H1 (cell line): Measurements from ENCODE around the gene MGRN1. TPM values are rescaled to one million over a fixed set of nuclear protein-coding genes. Genes with fewer than 3 reads are reported as not detected.

Source experiments
- CTCF ChIA-PET: fragments of 300-600 bp; sonication (Branson Sonifier 250); formaldehyde crosslinking; loops from one replicate; lab custom pipeline; 2021; ENCODE audit not compliant: partially characterized antibody; lab: Charles Lee
- POLR2A ChIA-PET: fragments of 300-600 bp; sonication (Branson Sonifier 250); formaldehyde crosslinking; loops from one replicate; lab custom pipeline; 2021; ENCODE audit warnings: inconsistent platforms; ENCODE audit not compliant: partially characterized antibody; lab: Charles Lee
- DNase-seq, 2 experiments: peaks; one replicate each; pipeline versions ENCODE4 v3.0.0 to v3.0.0-alpha.2; 2010 to 2022; ENCODE audit warnings: low spot score in 2 of 2, low read depth in 1 of 2, mixed read lengths in 1 of 2
- FAIRE-seq: peaks from 2 replicates; lab custom pipeline; 2011; peaks lifted over from hg19 to GRCh38; lab: Jason Lieb, UNC
- H2AFZ ChIP-seq: 2 replicates; pipeline ENCODE4 v1.8.1; 2012; ENCODE audit warnings: low read length, inconsistent platforms
- H2AK5ac ChIP-seq: 2 replicates; pipeline ENCODE4 v1.6.1; 2013; ENCODE audit warnings: low read depth, low read length
- H2BK120ac ChIP-seq: replicated peaks from 2 replicates; pipeline ENCODE3; 2013; ENCODE audit warnings: low read depth, low read length, inconsistent platforms
- H2BK12ac ChIP-seq: 2 replicates; pipeline ENCODE4 v1.6.1; 2013; ENCODE audit warnings: low read depth, low read length
- H2BK15ac ChIP-seq: 2 replicates; pipeline ENCODE4 v1.6.1; 2013; ENCODE audit warnings: low read length
- H2BK20ac ChIP-seq: 2 replicates; pipeline ENCODE4 v1.6.1; 2013; ENCODE audit warnings: low read length
- H2BK5ac ChIP-seq: 2 replicates; pipeline ENCODE4 v1.6.1; 2013; ENCODE audit warnings: low read depth, low read length
- H3K14ac ChIP-seq: 2 replicates; pipeline ENCODE4 v1.6.1; 2013; ENCODE audit warnings: inconsistent platforms; ENCODE audit not compliant: insufficient read length
- H3K18ac ChIP-seq: 2 replicates; pipeline ENCODE4 v1.6.1; 2013; ENCODE audit warnings: low read length; ENCODE audit errors: extremely low read depth
- H3K23ac ChIP-seq: 2 replicates; pipeline ENCODE4 v1.6.1; 2013; ENCODE audit warnings: inconsistent platforms; ENCODE audit not compliant: insufficient read length
- H3K23me2 ChIP-seq: 2 replicates; pipeline ENCODE4 v1.6.1; 2013; ENCODE audit warnings: low read depth, low read length
- H3K27ac ChIP-seq: 2 replicates; pipeline ENCODE4 v1.6.1; 2011; ENCODE audit warnings: low read depth, low read length, inconsistent platforms
- H3K27me3 ChIP-seq, 4 experiments: replicated peaks in 1 of 4; 1 replicate in 1 of 4; 2 replicates in 3 of 4; pipeline versions ENCODE4 v1.6.1 to v1.8.1; 2011 to 2013; ENCODE audit warnings: low read length in 3 of 4, mild to moderate bottlenecking in 3 of 4, inconsistent platforms in 2 of 4, mixed read lengths in 2 of 4, moderate library complexity in 1 of 4; ENCODE audit not compliant: control insufficient read depth in 3 of 4, insufficient read depth in 3 of 4; ENCODE audit errors: extremely low read depth in 1 of 4
- H3K36me3 ChIP-seq, 4 experiments: 2 replicates each; pipeline versions ENCODE4 v1.6.1 to v1.8.1; 2011 to 2013; ENCODE audit warnings: mild to moderate bottlenecking in 4 of 4, low read length in 3 of 4, moderate library complexity in 2 of 4, control low read depth in 1 of 4, inconsistent platforms in 1 of 4; ENCODE audit not compliant: insufficient read depth in 4 of 4, control insufficient read depth in 2 of 4
- H3K4ac ChIP-seq: replicated peaks from 2 replicates; pipeline ENCODE3; 2013; ENCODE audit warnings: low read length, low read depth, mixed read lengths, inconsistent platforms; ENCODE audit not compliant: insufficient read length
- H3K4me1 ChIP-seq, 4 experiments: replicated peaks in 1 of 4; 1 replicate in 1 of 4; 2 replicates in 3 of 4; pipeline versions ENCODE4 v1.6.1 to v1.8.1; 2011 to 2013; ENCODE audit warnings: low read length in 3 of 4, inconsistent platforms in 2 of 4, mixed read lengths in 1 of 4; ENCODE audit not compliant: insufficient read depth in 4 of 4, control insufficient read depth in 3 of 4
- H3K4me2 ChIP-seq, 2 experiments: 2 replicates each; pipeline versions ENCODE4 v1.6.1 to v1.8.1; 2011 to 2013; ENCODE audit warnings: low read depth in 2 of 2, low read length in 2 of 2, control low read depth in 1 of 2, inconsistent platforms in 1 of 2, mild to moderate bottlenecking in 1 of 2; ENCODE audit not compliant: insufficient read depth in 1 of 2
- H3K4me3 ChIP-seq, 4 experiments: fragments of 200-600, 300-600 bp in 1 of 4; sonication (generic), shearing (Covaris generic), sonication (Bioruptor Twin) in 1 of 4; 2 replicates each; pipeline versions ENCODE4 v1.5.1 to v1.8.1; 2011 to 2016; ENCODE audit warnings: low read length in 4 of 4, low read depth in 3 of 4, control low read depth in 2 of 4, inconsistent platforms in 2 of 4, mild to moderate bottlenecking in 2 of 4, mixed read lengths in 1 of 4, moderate library complexity in 1 of 4; ENCODE audit not compliant: insufficient read depth in 2 of 4; ENCODE audit errors: extremely low read depth in 1 of 4
- H3K56ac ChIP-seq: replicated peaks from 2 replicates; pipeline ENCODE3; 2013; ENCODE audit warnings: low read depth, mild to moderate bottlenecking, mixed read lengths, low read length, inconsistent platforms; ENCODE audit not compliant: insufficient read length
- H3K79me1 ChIP-seq: 2 replicates; pipeline ENCODE4 v1.6.1; 2013; ENCODE audit warnings: low read depth, low read length, control low read depth
- H3K79me2 ChIP-seq, 2 experiments: 2 replicates each; pipeline versions ENCODE4 v1.6.1 to v1.8.1; 2012 to 2013; ENCODE audit warnings: low read length in 2 of 2, mild to moderate bottlenecking in 2 of 2, inconsistent platforms in 1 of 2; ENCODE audit not compliant: insufficient read depth in 2 of 2, control insufficient read depth in 1 of 2
- H3K9ac ChIP-seq, 4 experiments: replicated peaks in 1 of 4; 1 replicate in 1 of 4; 2 replicates in 3 of 4; pipeline versions ENCODE4 v1.6.1 to v1.8.1; 2011 to 2013; ENCODE audit warnings: low read depth in 3 of 4, low read length in 3 of 4, control low read depth in 2 of 4, mild to moderate bottlenecking in 2 of 4, moderate library complexity in 2 of 4, inconsistent platforms in 1 of 4; ENCODE audit errors: extremely low read depth in 1 of 4
- H3K9me3 ChIP-seq, 2 experiments: 2 replicates each; pipeline versions ENCODE4 v1.6.1 to v1.8.1; 2012 to 2013; ENCODE audit warnings: mild to moderate bottlenecking in 2 of 2, moderate library complexity in 2 of 2, control low read depth in 1 of 2, inconsistent platforms in 1 of 2, low read depth in 1 of 2, low read length in 1 of 2, mixed read lengths in 1 of 2; ENCODE audit not compliant: insufficient read depth in 2 of 2
- H4K20me1 ChIP-seq, 2 experiments: replicated peaks in 1 of 2; 2 replicates each; pipeline versions ENCODE3 to v1.8.1; 2011 to 2013; ENCODE audit warnings: inconsistent platforms in 2 of 2, low read length in 2 of 2, mild to moderate bottlenecking in 1 of 2; ENCODE audit not compliant: insufficient read depth in 2 of 2, control insufficient read depth in 1 of 2
- H4K5ac ChIP-seq: 2 replicates; pipeline ENCODE4 v1.6.1; 2013; ENCODE audit warnings: low read length, low read depth, mixed read lengths, inconsistent platforms; ENCODE audit not compliant: insufficient read length
- H4K8ac ChIP-seq: 2 replicates; pipeline ENCODE4 v1.8.0; 2013; ENCODE audit warnings: mild to moderate bottlenecking, moderate library complexity, low read length, inconsistent platforms; ENCODE audit not compliant: insufficient read depth; ENCODE audit errors: extremely low read depth
- H4K91ac ChIP-seq: replicated peaks from 2 replicates; pipeline ENCODE3; 2013; ENCODE audit warnings: low read length, mixed read lengths, inconsistent platforms; ENCODE audit not compliant: insufficient read length
- CBX5 ChIP-seq: fragments of 300-800, 300-1000 bp; sonication (generic); IDR thresholded peaks from 2 replicates; pipeline ENCODE4 v1.7.1; 2016; ENCODE audit warnings: antibody characterized with exemption, low read length, low read depth
- CEBPB ChIP-seq: IDR thresholded peaks from 2 replicates; pipeline ENCODE4 v1.6.1; 2012; ENCODE audit warnings: low read depth, low read length
- E2F6 ChIP-seq: IDR thresholded peaks from 2 replicates; pipeline ENCODE4 v1.6.1; 2012; ENCODE audit warnings: inconsistent platforms
- EP300 ChIP-seq, 2 experiments: IDR thresholded peaks; 1 replicate in 1 of 2; 2 replicates in 1 of 2; pipeline ENCODE4 v1.6.1; 2011 to 2012; ENCODE audit warnings: low read depth in 2 of 2, low read length in 2 of 2, mild to moderate bottlenecking in 2 of 2, borderline replicate concordance in 1 of 2, inconsistent platforms in 1 of 2, moderate library complexity in 1 of 2
- FOSL1 ChIP-seq: IDR thresholded peaks from 2 replicates; pipeline ENCODE4 v1.6.1; 2011; ENCODE audit warnings: mild to moderate bottlenecking, low read depth, low read length, moderate library complexity; ENCODE audit not compliant: insufficient read depth
- KDM4A ChIP-seq: IDR thresholded peaks from one replicate; pipeline ENCODE4 v1.7.1; 2012; ENCODE audit warnings: low read depth, mild to moderate bottlenecking, moderate library complexity, low read length, inconsistent platforms; ENCODE audit not compliant: severe bottlenecking
- RBBP5 ChIP-seq: IDR thresholded peaks from 2 replicates; pipeline ENCODE4 v1.7.1; 2012; ENCODE audit warnings: low read depth, mild to moderate bottlenecking, inconsistent platforms, low read length, moderate library complexity, borderline replicate concordance
- RNF2 ChIP-seq: fragments of 200-900, 300-1000 bp; sonication (generic); IDR thresholded peaks from 2 replicates; pipeline ENCODE4 v1.7.1; 2016; ENCODE audit warnings: borderline replicate concordance, low read depth, mild to moderate bottlenecking, antibody characterized with exemption, low read length; ENCODE audit not compliant: poor library complexity, severe bottlenecking; ENCODE audit errors: missing control alignments
- SIN3A ChIP-seq, 2 experiments: IDR thresholded peaks in 1 of 2; conservative IDR thresholded peaks in 1 of 2; 2 replicates each; pipeline ENCODE4 v1.6.1; 2011 to 2012; ENCODE audit warnings: low read length in 2 of 2, improper control_type of control experiment in 1 of 2, low read depth in 1 of 2, mild to moderate bottlenecking in 1 of 2
- SP1 ChIP-seq: IDR thresholded peaks from 2 replicates; pipeline ENCODE4 v1.6.1; 2011; ENCODE audit warnings: low read depth, low read length
- SRF ChIP-seq: IDR thresholded peaks from 2 replicates; pipeline ENCODE4 v1.6.1; 2011; ENCODE audit warnings: mild to moderate bottlenecking, low read depth, low read length, moderate library complexity
- SUZ12 ChIP-seq: fragments of 200-600 bp; sonication (generic); IDR thresholded peaks from 2 replicates; pipeline ENCODE4 v1.6.1; 2012; ENCODE audit warnings: mild to moderate bottlenecking, inconsistent platforms, low read length, moderate library complexity, mixed read lengths
- WGBS, 2 experiments: shearing (Covaris generic) in 1 of 2; methylation state at CpG; one replicate each; pipeline versions ENCODE4 v1.1.6 to v1.1.7; 2013 to 2015; ENCODE audit warnings: low lambda C conversion rate in 2 of 2, mixed read lengths in 2 of 2, inconsistent platforms in 1 of 2, low coverage in 1 of 2, missing lambda C conversion rate in 1 of 2; ENCODE audit not compliant: insufficient replicate concordance in 2 of 2, insufficient coverage in 1 of 2, insufficient read length in 1 of 2; ENCODE audit errors: extremely low coverage in 1 of 2, missing lambda C conversion rate in 1 of 2; 5-methylcytosine and 5-hydroxymethylcytosine counted together
- polyA plus RNA-seq, 7 experiments: library from polyadenylated mRNA; depleted of rRNA in 3 of 7; stranded (reverse) in 5 of 7; unstranded in 2 of 7; fragments of >200 nt in 5 of 7; fragments of 200-250 nt in 2 of 7; gene quantifications; 1 replicate in 5 of 7; 2 replicates in 1 of 7; 4 replicates in 1 of 7; pipeline versions ENCODE4 v1.2.1 to v1.2.3, GENCODE V29; 2011 to 2013; ENCODE audit warnings: missing spikeins in 2 of 7, mixed read lengths in 2 of 7
- total RNA-seq: library from RNA; stranded (reverse); fragmentation: NEBNext Ultra II Directional; extraction: Animal tissue kit (Norgen Biotek cat#: 25700); gene quantifications from 2 replicates; pipeline ENCODE4 v1.2.1, GENCODE V29; 2021

Gene MGRN1
- total and polyA plus RNA-seq, 2 of the 8 experiments (the other 6 are each of a cell fraction or from before 2014, with no cell fraction given): 15.0 to 82.3 TPM

GRCh38 chr16:4706871-4707270, 82.2 kb downstream of the MGRN1 start:
- 87% methylated on average over 7 of the region's 7 CpGs; no CpG with 5 or more reads in 1 of the 2 experiments for WGBS, 2 experiments
- TF ChIP-seq SUZ12 (no peak), SIN3A (conservative IDR thresholded peaks at IDR 0.05 in 1 of 2, IDR thresholded peaks at IDR 0.05 in 1 of 2; ENCODE audit: low read depth in 1 of 2, low read length in 2 of 2) (no peak), FOSL1 (no peak), CBX5 (no peak), SP1 (no peak), CEBPB (no peak), KDM4A (no peak), RNF2 (no peak), SRF (no peak), RBBP5 (no peak), E2F6 (no peak), EP300 (IDR thresholded peaks at IDR 0.05; ENCODE audit: borderline replicate concordance in 1 of 2, low read depth in 2 of 2, low read length in 2 of 2) (no peak)

More at GRCh38 chr16:4706871-4707270, 82.2 kb downstream of the MGRN1 start:
- no peaks in the 10 kb centered on the region for H3K27me3 ChIP-seq
- no peak overlapping the region for H2BK12ac ChIP-seq
- no peak overlapping the region for H3K4me2 ChIP-seq
- H2BK20ac ChIP-seq: no peak overlapping the region
- no peak overlapping the region for H2AFZ ChIP-seq
- no peak overlapping the region for H3K56ac ChIP-seq
- no peak overlapping the region for H3K4me3 ChIP-seq
- H3K4ac ChIP-seq: no peak overlapping the region
- no peaks in the 10 kb centered on the region for H3K9me3 ChIP-seq
- H3K23ac ChIP-seq: no peak overlapping the region
- H4K5ac ChIP-seq: no peak overlapping the region
- no peaks in the 10 kb centered on the region; the same call in 1 of the 2 replicates for H3K79me1 ChIP-seq
- FAIRE-seq (no peak), DNase-seq (no peak)
- H2AK5ac ChIP-seq: no peak overlapping the region
- H3K27ac ChIP-seq: no peak overlapping the region
- H3K18ac ChIP-seq: no peak overlapping the region
- H4K8ac ChIP-seq: no peak overlapping the region
- H3K4me1 ChIP-seq: no peaks in the 10 kb centered on the region
- H3K9ac ChIP-seq: no peak overlapping the region
- no peaks in the 10 kb centered on the region for H3K79me2 ChIP-seq
- H2BK15ac ChIP-seq: no peak overlapping the region
- H2BK120ac ChIP-seq: no peak overlapping the region
- no peak overlapping the region for H4K91ac ChIP-seq
- no peaks in the 10 kb centered on the region for H3K23me2 ChIP-seq
- H4K20me1 ChIP-seq: peaks cover 0 to 8% of the 10 kb centered on the region in 2 experiments
- CTCF ChIA-PET: interaction anchor here (0.5 to 1.3 kb wide), 5 partner anchors 10 to 202 kb away, joined by 3 to 4 read pairs (median 3); no protein-coding TSS in a partner anchor
- peaks cover 0 to 21% (median 11%) of the 10 kb centered on the region in 4 experiments; a peak in 7 of 8 replicates for H3K36me3 ChIP-seq
- POLR2A ChIA-PET: interaction anchor here (0.6 to 4.2 kb wide), 4 partner anchors 8 to 268 kb away, joined by 3 to 59 read pairs (median 4); partner anchors contain the start of gene NUDT16L1
- H3K14ac ChIP-seq: no peak overlapping the region
- H2BK5ac ChIP-seq: no peak overlapping the region
